ENCODE results near the gene TP53AIP1. TPM values are rescaled to one million over a fixed set of nuclear protein-coding genes. Genes with fewer than 3 reads are reported as not detected.

The TP53AIP1 gene, protein sequence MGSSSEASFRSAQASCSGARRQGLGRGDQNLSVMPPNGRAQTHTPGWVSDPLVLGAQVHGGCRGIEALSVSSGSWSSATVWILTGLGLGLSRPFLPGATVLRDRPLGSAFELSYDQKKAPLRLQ
- not detected for total RNA-seq

DNA sequence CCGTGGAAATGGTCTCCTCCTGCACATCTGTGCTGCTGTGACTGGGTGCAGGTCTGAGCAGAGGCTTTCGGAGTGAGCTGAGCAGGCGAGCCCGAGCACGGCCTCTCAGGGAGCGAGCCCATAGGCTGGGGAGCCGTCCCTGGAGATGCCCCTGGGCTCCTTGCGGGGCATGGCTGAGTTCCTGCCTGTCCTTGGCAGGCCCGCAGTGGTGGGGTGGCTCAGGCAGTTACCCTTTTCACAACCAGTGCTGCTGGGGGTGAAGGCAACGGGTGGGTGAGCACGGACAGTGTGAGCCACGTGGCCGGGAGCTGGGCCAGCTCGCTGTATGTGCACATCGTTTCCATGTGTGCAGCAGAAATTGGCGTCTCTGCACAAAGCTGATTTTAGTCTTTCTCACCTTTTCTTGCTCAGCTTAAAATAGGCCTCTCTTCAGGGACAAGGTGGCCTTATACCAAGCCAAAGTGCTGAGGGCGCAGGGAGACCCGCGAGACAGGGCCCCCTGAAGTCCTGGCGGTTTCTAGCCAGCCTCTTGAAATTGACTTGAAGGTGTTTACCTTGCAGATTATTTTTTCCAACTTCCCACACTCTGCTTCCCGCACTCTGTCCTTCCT, at the start of gene TP53AIP1:
TP53AIP1 (minus strand) TSS at position 55 of the 611 bp plus-strand sequence. CDS start 5,053 bp downstream, outside the sequence.

DNA sequence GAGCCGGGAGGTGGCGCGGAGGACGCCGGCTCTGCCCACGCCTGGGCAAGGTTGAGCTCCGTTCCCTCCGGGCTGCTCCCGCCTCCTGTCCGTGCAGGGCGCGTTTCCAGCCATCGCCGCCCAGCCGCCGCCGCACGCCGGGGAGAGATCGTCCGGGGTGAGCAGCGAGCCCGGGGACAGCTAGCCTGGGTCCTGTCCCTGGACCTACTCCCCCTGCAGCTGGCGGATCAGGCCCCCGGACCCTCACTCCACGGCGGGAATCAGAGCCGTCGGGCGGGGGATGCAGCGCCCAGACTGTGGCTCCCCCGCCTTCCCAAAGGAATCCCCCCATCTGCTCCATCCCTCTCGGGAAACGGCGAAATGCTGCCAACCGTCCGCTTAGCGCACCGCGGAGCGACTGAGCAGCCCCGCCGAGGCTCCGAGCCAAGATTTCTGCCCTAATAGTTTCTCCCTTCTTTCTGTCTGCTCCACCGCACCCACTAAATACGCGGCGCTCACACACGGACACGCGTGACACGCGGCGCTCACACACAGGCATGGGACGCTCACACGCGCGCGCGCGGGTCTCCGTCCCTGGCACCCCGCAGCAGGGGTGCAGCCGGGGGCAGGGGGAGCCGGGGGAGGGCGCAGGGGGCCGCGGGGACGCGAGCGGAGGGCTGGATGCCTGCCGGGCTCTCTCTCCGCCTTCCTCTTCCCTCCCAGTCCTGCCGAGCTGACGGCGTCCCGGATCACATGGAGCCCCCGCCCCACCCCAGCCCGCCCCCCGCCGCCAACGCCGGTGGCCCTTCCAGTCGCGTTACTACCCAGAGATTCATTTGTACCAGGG, 51.9 kb downstream of the TP53AIP1 start, which contains the start of gene KCNJ5:
KCNJ5 (plus strand) TSS at position 814 of the 826 bp plus-strand sequence. CDS start 19,918 bp downstream, outside the sequence.

Other genes with a start within 250 kb of the TP53AIP1 start
- 100 to 1,000 TPM; 112 to 118 TPM for gene FLI1, start 248.8 kb downstream of the TP53AIP1 start, total RNA-seq
- not detected for gene KCNJ1, start 75.6 kb downstream of the TP53AIP1 start, total RNA-seq
- gene KCNJ5, start 51.5 kb downstream of the TP53AIP1 start, total RNA-seq = not detected
- gene ARHGAP32, start 249.5 kb upstream of the TP53AIP1 start, total RNA-seq = 1 to 10 TPM; 4.1 to 4.6 TPM

Measured in activated naive CD4-positive, alpha-beta T cell treated with anti-CD3 and anti-CD28 coated beads, Interleukin-2, amount 10 ng/mL, durations not matched to agents 5 hours and 36 hours (primary cell).